Measurements from ENCODE around the gene ZHX3. TPM values are rescaled to one million over a fixed set of nuclear protein-coding genes. Genes with fewer than 3 reads are reported as not detected.

Gene ZHX3, protein sequence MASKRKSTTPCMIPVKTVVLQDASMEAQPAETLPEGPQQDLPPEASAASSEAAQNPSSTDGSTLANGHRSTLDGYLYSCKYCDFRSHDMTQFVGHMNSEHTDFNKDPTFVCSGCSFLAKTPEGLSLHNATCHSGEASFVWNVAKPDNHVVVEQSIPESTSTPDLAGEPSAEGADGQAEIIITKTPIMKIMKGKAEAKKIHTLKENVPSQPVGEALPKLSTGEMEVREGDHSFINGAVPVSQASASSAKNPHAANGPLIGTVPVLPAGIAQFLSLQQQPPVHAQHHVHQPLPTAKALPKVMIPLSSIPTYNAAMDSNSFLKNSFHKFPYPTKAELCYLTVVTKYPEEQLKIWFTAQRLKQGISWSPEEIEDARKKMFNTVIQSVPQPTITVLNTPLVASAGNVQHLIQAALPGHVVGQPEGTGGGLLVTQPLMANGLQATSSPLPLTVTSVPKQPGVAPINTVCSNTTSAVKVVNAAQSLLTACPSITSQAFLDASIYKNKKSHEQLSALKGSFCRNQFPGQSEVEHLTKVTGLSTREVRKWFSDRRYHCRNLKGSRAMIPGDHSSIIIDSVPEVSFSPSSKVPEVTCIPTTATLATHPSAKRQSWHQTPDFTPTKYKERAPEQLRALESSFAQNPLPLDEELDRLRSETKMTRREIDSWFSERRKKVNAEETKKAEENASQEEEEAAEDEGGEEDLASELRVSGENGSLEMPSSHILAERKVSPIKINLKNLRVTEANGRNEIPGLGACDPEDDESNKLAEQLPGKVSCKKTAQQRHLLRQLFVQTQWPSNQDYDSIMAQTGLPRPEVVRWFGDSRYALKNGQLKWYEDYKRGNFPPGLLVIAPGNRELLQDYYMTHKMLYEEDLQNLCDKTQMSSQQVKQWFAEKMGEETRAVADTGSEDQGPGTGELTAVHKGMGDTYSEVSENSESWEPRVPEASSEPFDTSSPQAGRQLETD
- 10.2 and 16.3 TPM in 2 replicates for total RNA-seq (ENCODE audit: low replicate concordance)
- long read RNA-seq, partial matches to known transcripts, result 1 of 3 reads
- long read RNA-seq, other reads (novel, unspliced or antisense), result 2 of 3 reads

DNA sequence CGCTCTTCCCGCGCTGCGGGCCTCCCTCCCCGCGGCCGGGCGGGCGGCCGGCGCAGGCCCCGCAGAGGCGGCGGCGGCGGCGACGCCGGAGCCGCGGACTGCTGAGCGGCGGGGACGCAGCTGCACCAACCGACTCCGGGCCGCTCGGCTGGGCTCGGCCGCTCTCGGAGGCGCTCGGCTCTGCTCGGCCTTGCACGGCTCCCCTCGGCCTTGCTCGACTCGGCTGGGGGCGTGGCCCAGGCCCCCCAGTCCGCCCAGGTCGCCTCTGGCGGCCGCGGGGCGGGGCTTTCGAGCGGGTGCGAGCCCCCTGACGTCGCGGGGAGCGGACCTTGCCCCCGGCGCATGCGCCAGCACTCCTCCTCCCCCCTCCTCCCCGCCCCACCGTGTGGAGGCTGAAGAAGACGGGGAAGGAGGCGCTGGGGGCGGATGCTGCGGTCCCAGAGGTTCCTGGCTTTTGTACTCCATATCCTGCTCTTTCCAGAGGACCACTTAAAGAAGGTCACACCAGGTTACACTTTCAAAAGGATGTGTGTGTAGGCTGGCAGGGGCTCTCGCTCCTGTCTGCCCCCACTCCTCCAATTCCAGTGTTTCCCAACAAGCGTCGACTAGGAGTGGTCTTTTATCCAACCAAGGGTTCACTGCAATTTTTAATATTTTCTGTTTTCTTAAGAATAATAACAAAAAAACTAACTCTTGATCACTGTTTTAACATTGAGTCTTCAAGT is at the start of gene ZHX3:
Gene ZHX3, minus strand, starts transcription at position 186 of the 725 bp plus-strand sequence. CDS start 112,815 bp downstream, outside the sequence.
- TF ChIP-seq, protein P1, sequence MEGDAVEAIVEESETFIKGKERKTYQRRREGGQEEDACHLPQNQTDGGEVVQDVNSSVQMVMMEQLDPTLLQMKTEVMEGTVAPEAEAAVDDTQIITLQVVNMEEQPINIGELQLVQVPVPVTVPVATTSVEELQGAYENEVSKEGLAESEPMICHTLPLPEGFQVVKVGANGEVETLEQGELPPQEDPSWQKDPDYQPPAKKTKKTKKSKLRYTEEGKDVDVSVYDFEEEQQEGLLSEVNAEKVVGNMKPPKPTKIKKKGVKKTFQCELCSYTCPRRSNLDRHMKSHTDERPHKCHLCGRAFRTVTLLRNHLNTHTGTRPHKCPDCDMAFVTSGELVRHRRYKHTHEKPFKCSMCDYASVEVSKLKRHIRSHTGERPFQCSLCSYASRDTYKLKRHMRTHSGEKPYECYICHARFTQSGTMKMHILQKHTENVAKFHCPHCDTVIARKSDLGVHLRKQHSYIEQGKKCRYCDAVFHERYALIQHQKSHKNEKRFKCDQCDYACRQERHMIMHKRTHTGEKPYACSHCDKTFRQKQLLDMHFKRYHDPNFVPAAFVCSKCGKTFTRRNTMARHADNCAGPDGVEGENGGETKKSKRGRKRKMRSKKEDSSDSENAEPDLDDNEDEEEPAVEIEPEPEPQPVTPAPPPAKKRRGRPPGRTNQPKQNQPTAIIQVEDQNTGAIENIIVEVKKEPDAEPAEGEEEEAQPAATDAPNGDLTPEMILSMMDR (conservative IDR thresholded peaks at IDR 0.05), result no peak
- Mint-ChIP-seq H3K36me3 (no peaks in the 10 kb centered on the region), H3K9me3 (no peaks in the 10 kb centered on the region), H3K4me3 (peak within 1 kb of the TSS; percentile 89), H3K27me3 (peaks cover 5% of the 10 kb centered on the region), H3K4me1 (ENCODE audit: unreplicated experiment) (peaks cover 15% of the 10 kb centered on the region), H3K27ac (peak within 1 kb of the TSS; percentile 60)
- peak; percentile 98 for DNase-seq (ENCODE audit: extremely low spot score, unreplicated experiment)

DNA sequence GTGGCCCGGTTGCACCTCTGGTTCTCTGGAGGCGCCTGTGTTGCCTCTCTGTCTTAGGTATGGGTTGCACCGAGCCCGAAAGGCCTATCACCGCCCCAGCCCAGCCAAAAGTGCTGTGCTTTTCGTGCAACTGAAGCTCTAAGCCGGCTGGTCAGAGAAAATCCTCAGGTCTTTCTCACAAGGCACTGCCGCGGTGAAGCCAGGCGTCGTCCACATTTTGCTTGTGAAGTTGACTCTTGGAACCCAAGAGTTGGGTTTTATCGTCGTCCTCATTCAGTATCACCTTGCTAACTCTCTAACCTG is 49.8 kb upstream of the ZHX3 start:
- Mint-ChIP-seq H3K36me3 (no peaks in the 10 kb centered on the region), H3K4me1 (ENCODE audit: unreplicated experiment) (peaks cover 10% of the 10 kb centered on the region), H3K4me3 (peak overlapping the region; percentile 88), H3K9me3 (peaks cover 5% of the 10 kb centered on the region), H3K27ac (no peak overlapping the region), H3K27me3 (peaks cover 34% of the 10 kb centered on the region)
- DNase-seq (ENCODE audit: extremely low spot score, unreplicated experiment), result no peak
- TF ChIP-seq, protein P1 (conservative IDR thresholded peaks at IDR 0.05), result no peak

DNA sequence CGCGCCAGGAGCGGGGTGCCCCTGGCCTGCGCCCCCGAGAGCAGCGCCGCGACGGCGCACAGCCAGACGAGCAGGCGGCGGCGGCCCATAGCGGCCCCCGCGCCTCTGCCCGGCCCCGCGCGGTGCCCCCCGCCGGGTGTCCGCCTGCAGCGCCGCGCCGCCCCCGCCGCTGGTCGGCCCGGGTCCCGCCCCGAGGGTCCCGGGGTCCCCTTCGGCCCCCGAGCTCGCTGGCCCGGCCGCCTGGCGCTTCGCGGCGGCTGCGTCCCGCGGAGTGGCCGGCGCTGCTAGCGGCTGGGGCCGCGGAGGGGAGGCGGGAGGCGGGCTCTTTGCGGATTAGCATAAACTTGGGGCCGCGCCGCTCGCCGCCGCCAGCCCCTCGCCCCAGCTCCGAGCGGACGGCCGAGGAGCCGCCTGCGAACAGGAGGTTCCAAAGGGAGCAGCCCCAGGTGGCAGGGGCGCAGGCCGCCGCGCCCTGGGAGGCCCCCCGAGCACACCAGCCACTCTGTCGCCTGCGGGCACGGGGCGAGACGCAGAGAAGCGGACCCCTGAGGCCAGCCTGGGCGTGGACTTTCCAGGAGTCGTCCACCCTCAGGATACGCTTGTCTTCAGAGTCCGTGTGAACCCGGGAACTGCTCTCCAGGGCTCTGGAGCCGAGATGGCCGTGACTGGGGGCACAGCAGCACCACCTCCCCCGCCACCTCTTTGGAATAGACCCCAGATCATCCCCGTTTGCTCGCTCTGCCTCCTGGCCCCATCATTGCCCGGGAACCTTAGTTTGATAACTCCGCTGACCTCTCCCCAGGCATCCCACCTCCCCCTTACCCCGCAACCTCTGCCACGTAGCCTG is 49.2 kb upstream of the ZHX3 start, which contains the start of gene EMILIN3:
Gene EMILIN3, minus strand, starts transcription at position 273 of the 847 bp plus-strand sequence. Its CDS starts 184 bp downstream, at position 89.
- H3K27me3 Mint-ChIP-seq, result peaks cover 34% of the 10 kb centered on the region

DNA sequence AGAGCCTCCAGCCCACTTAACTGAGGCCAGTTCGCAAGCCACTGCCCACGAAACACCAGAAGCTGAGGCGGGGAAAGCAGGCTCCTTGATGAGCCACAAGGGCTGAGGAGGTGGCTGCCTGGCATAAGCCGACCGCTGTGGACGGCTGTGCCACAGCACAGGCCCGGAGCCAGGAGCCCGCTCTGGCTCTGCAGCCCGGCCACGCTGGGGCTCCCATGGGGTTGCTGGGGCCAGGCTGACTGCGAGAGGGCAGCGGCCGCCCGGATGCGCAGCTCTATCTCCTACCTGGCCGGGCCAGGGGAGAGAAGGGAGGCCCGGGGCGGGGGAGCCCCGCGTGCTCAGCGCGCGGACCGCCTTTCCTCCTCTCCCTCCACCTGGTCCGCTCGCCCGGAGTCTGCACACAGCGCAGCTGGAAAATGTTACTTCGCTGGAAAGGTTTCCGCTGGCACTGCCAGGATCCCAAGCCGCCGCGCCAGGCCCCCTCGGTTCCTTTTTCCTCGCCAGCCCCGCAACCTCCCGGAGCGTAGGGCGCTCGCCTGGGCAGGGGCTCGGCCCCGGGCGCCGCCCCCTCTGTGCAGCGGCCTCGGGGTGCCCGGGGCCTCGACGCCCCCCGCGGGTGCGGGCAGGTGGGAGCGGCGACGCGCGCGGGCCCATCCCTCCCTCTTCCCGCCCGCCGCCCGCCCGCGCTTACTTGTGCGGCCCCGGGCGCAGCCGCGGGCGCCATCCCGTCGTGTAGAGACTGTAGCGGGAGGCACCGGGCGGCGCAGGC is 48.4 kb upstream of the ZHX3 start:
- no peak for DNase-seq (ENCODE audit: extremely low spot score, unreplicated experiment)
- Mint-ChIP-seq H3K27ac (no peak overlapping the region), H3K4me1 (ENCODE audit: unreplicated experiment) (peaks cover 10% of the 10 kb centered on the region), H3K36me3 (no peaks in the 10 kb centered on the region), H3K4me3 (peak overlapping the region; percentile 71), H3K9me3 (peaks cover under 1% of the 10 kb centered on the region), H3K27me3 (peaks cover 34% of the 10 kb centered on the region)
- TF ChIP-seq, protein P1 (conservative IDR thresholded peaks at IDR 0.05), result no peak

More for the DNA sequence above, 49.2 kb upstream of the ZHX3 start, which contains the start of gene EMILIN3:
- no peak within 1 kb of the TSS for H3K27ac Mint-ChIP-seq
- TF ChIP-seq, protein P1 (conservative IDR thresholded peaks at IDR 0.05), result no peak
- peaks cover 5% of the 10 kb centered on the region for H3K9me3 Mint-ChIP-seq
- DNase-seq (ENCODE audit: extremely low spot score, unreplicated experiment), result no peak
- peak within 1 kb of the TSS; percentile 88 for H3K4me3 Mint-ChIP-seq
- H3K36me3 Mint-ChIP-seq, result no peaks in the 10 kb centered on the region
- peaks cover 10% of the 10 kb centered on the region for H3K4me1 Mint-ChIP-seq (ENCODE audit: unreplicated experiment)

Measured in type B pancreatic cell (in vitro differentiated cells).